Spleen (tissue), 11 donors: ENCODE results near the gene COL1A2. TPM values are rescaled to one million over a fixed set of nuclear protein-coding genes. Genes with fewer than 3 reads are reported as not detected.

Experiments used
- DNase-seq: peaks from one replicate; pipeline ENCODE4 v3.0.0-alpha.2; 2020
- H3K27ac ChIP-seq, 8 donors: fragments of 200-600 bp; sonication (generic) in 7 of 8; 1 replicate in 4 of 8; 2 replicates in 4 of 8; pipeline versions ENCODE4 v1.5.0 to v1.8.0; 2016 to 2021; ENCODE audit warnings: inconsistent platforms in 4 of 8, mild to moderate bottlenecking in 4 of 8, moderate library complexity in 1 of 8
- H3K27me3 ChIP-seq, 7 donors: fragments of 200-600 bp; sonication (generic) in 6 of 7; replicated peaks in 1 of 7; 1 replicate in 4 of 7; 2 replicates in 3 of 7; pipeline versions ENCODE4 v1.5.0 to v1.8.0; 2016 to 2021; ENCODE audit warnings: inconsistent platforms in 3 of 7, mild to moderate bottlenecking in 1 of 7
- H3K36me3 ChIP-seq, 6 donors: fragments of 200-600 bp; sonication (generic) in 5 of 6; 1 replicate in 4 of 6; 2 replicates in 2 of 6; pipeline versions ENCODE4 v1.5.0 to v1.8.0; 2016 to 2021; ENCODE audit warnings: inconsistent platforms in 2 of 6
- H3K4me1 ChIP-seq, 6 donors: fragments of 200-600 bp; sonication (generic) in 5 of 6; 1 replicate in 3 of 6; 2 replicates in 3 of 6; pipeline versions ENCODE4 v1.5.0 to v1.8.0; 2016 to 2021; ENCODE audit warnings: inconsistent platforms in 3 of 6
- H3K4me3 ChIP-seq, 8 donors: fragments of 200-600 bp; sonication (generic) in 7 of 8; 1 replicate in 4 of 8; 2 replicates in 4 of 8; pipeline versions ENCODE4 v1.5.0 to v1.8.0; 2016 to 2021; ENCODE audit warnings: inconsistent platforms in 4 of 8, mild to moderate bottlenecking in 4 of 8, moderate library complexity in 2 of 8
- H3K9me3 ChIP-seq, 8 donors: fragments of 200-600 bp; sonication (generic) in 7 of 8; 1 replicate in 4 of 8; 2 replicates in 4 of 8; pipeline versions ENCODE4 v1.5.0 to v1.8.0; 2016 to 2021; ENCODE audit warnings: inconsistent platforms in 4 of 8
- POLR2A ChIP-seq, 3 donors: fragments of 450-650 bp; IDR thresholded peaks; one replicate each; pipeline ENCODE4 v1.5.1; 2017; ENCODE audit warnings: antibody characterized with exemption in 3 of 3, mild to moderate bottlenecking in 1 of 3
- POLR2AphosphoS5 ChIP-seq, 3 donors: sonication (generic); formaldehyde crosslinking; IDR thresholded peaks; one replicate each; pipeline ENCODE4 v1.5.1; 2017; ENCODE audit warnings: antibody characterized with exemption in 3 of 3
- WGBS, 5 donors: extraction: QIAGEN DNeasy Blood & Tissue Kit in 3 of 5; methylation state at CpG; one replicate each; pipeline versions ENCODE4 v1.1.5 to v1.1.7; 2013 to 2018; 5-methylcytosine and 5-hydroxymethylcytosine counted together
- intact Hi-C: fragments of 100-400 bp; cut with DNase I; formaldehyde crosslinking; loops from one replicate; pipeline ENCODE4 v1.15.0; 2023; ENCODE audit warnings: low total_unique reads
- polyA plus RNA-seq, 3 donors: library from polyadenylated mRNA; stranded (reverse); fragments of 200-250 nt; gene quantifications; one replicate each; pipeline ENCODE4 v1.2.1, GENCODE V29; 2013
- total RNA-seq, 7 donors: library from RNA; depleted of rRNA in 3 of 7; stranded (reverse); fragments of >200 nt in 3 of 7; fragmentation: NEBNext Ultra II Directional in 4 of 7; extraction: Animal tissue kit (Norgen Biotek cat#: 25700) in 4 of 7; gene quantifications; one replicate each; pipeline versions ENCODE4 v1.1.0 to v1.2.1, GENCODE V29; 2016 to 2021
- TF ChIP-seq, protein P1 (sequence below), 11 experiments: fragments of 200-600 bp in 7 of 11; fragments of 450-650 bp in 4 of 11; sonication (generic) in 4 of 11; IDR thresholded peaks in 8 of 11; conservative IDR thresholded peaks in 3 of 11; 1 replicate in 7 of 11; 2 replicates in 4 of 11; pipeline versions ENCODE4 v1.4.0 to v1.8.0; 2016 to 2021; ENCODE audit warnings: antibody characterized with exemption in 11 of 11, inconsistent platforms in 4 of 11, mild to moderate bottlenecking in 1 of 11
- donor health status: healthy with polysubstance abuse.
- donor health status: DM: no; HTN: no; CAD: no; lungs with moderate emphysema.
- donor health status: DM: no; HTN: no; CAD: no.
- donor health status: Bipolar disorder and iron deficiency.
- donor health status: healthy.
- donor health status: DM: no; HTN: no; CAD: no.
- donor health status: DM: yes; HTN: yes; CAD: no.

The COL1A2 gene
- total and polyA plus RNA-seq, 10 donors: 39.7 to 228 (median 116) TPM

DNA sequence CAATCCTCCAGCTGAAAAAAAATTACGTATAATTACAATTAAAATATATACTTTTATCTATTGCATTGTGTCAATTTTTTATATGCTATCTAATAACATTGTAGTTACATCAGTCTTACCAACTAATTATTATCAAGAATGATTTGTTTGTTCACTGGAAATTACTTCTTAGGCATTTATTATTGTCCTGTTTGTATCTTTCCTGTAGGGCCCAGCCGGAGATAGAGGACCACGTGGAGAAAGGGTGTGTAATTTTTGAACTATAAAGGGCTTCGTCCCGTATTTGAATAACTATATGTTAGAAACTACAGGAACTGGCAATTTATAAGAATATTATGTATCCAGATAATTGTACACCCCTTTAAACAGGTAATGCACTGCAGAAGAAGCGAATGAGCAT is 4.1 kb downstream of the COL1A2 start:
- no peak overlapping the region for H3K27ac ChIP-seq
- peaks cover 0 to 18% (median 15%) of the 10 kb centered on the region in 6 donors for H3K4me1 ChIP-seq
- no peaks in the 10 kb centered on the region for H3K9me3 ChIP-seq
- intact Hi-C loops: no loop called here
- peaks cover 0 to 23% (median 0%) of the 10 kb centered on the region in 7 donors for H3K27me3 ChIP-seq
- 76 to 84% (median 80%) methylated on average over 6 of the region's 6 CpGs for WGBS, 5 donors
- no peaks in the 10 kb centered on the region for H3K36me3 ChIP-seq
- TF ChIP-seq POLR2AphosphoS5 (IDR thresholded peaks at IDR 0.05) (no peak), POLR2A (IDR thresholded peaks at IDR 0.05) (no peak)
- TF ChIP-seq, protein P1, sequence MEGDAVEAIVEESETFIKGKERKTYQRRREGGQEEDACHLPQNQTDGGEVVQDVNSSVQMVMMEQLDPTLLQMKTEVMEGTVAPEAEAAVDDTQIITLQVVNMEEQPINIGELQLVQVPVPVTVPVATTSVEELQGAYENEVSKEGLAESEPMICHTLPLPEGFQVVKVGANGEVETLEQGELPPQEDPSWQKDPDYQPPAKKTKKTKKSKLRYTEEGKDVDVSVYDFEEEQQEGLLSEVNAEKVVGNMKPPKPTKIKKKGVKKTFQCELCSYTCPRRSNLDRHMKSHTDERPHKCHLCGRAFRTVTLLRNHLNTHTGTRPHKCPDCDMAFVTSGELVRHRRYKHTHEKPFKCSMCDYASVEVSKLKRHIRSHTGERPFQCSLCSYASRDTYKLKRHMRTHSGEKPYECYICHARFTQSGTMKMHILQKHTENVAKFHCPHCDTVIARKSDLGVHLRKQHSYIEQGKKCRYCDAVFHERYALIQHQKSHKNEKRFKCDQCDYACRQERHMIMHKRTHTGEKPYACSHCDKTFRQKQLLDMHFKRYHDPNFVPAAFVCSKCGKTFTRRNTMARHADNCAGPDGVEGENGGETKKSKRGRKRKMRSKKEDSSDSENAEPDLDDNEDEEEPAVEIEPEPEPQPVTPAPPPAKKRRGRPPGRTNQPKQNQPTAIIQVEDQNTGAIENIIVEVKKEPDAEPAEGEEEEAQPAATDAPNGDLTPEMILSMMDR (IDR thresholded peaks at IDR 0.05 in 8 of 11, conservative IDR thresholded peaks at IDR 0.05 in 3 of 11): no peak
- no peak overlapping the region for H3K4me3 ChIP-seq
- no peak for DNase-seq

DNA sequence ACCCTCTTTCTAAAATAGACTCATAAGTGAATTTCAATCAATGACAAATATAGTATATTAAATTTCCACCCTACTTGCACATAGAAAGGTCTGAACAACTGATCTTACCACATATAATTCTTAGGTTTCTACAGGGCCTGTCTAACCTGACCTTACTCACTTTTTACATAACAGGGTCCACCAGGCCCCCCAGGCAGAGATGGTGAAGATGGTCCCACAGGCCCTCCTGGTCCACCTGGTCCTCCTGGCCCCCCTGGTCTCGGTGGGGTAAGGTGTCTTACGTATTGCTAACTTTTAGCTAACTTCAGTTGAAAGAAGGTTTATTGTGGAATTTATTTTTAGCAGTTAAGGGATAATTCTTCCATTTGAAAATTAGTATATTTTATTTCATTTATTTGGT is 5.3 kb downstream of the COL1A2 start:
- H3K9me3 ChIP-seq: no peaks in the 10 kb centered on the region
- H3K4me3 ChIP-seq: no peak overlapping the region
- intact Hi-C loops: no loop called here
- 85 to 94% (median 91%) methylated on average over 2 of the region's 2 CpGs for WGBS, 5 donors
- peaks cover 0 to 4% (median 0%) of the 10 kb centered on the region in 6 donors for H3K36me3 ChIP-seq
- TF ChIP-seq POLR2AphosphoS5 (IDR thresholded peaks at IDR 0.05): no peak
- TF ChIP-seq POLR2A (IDR thresholded peaks at IDR 0.05): no peak
- TF ChIP-seq, protein P1 (IDR thresholded peaks at IDR 0.05 in 8 of 11, conservative IDR thresholded peaks at IDR 0.05 in 3 of 11): no peak
- no peak for DNase-seq
- no peak overlapping the region for H3K27ac ChIP-seq
- peaks cover 0 to 11% (median 0%) of the 10 kb centered on the region in 7 donors for H3K27me3 ChIP-seq
- peaks cover 0 to 8% (median 5%) of the 10 kb centered on the region in 6 donors for H3K4me1 ChIP-seq

DNA sequence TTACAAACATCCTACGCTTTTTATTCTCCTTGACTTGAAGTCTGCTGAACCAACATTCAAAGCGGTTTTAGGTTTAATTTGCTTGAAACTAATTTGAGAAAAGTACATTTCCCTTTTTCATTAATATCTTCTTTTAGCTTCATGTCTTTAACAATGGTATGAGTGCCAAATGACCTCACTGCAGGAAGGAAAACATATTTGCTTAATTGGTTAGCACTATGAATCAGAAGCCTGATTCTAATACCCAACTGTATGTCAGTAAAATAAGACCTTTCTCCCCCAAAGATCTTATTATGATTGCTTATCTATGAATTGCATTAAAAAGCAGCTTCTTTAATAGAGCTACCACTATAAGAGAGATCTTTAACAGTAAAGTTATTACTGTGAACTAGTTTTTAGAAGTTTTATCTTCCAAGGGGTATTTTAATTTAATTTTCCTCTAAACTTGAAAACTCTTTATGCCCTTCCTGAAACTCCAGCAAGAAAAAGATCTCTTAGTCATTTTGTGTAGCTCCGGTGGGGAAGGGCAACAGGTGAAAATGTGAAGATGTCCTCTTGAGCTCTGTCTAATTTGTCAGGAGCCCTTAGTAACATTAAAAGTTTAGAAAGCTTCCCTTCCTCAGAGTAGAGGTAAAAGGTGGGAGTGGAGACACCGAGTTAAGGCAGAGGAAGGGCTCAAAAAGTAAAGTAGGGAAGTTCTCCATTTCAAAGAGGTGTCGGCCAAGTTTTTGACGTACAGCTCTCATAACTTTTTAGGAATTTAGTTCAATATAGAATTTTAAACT is 6.1 kb downstream of the COL1A2 start:
- DNase-seq: no peak
- H3K27ac ChIP-seq: no peak overlapping the region
- H3K9me3 ChIP-seq: no peaks in the 10 kb centered on the region
- peaks cover 0 to 3% (median 0%) of the 10 kb centered on the region in 7 donors for H3K27me3 ChIP-seq
- 67 to 84% (median 77%) methylated on average over 6 of the region's 6 CpGs for WGBS, 5 donors
- TF ChIP-seq POLR2A (IDR thresholded peaks at IDR 0.05) (no peak), POLR2AphosphoS5 (IDR thresholded peaks at IDR 0.05) (no peak)
- TF ChIP-seq, protein P1 (IDR thresholded peaks at IDR 0.05 in 8 of 11, conservative IDR thresholded peaks at IDR 0.05 in 3 of 11): no peak
- peaks cover 0 to 3% (median 0%) of the 10 kb centered on the region in 6 donors for H3K4me1 ChIP-seq
- intact Hi-C loops: no loop called here
- no peak overlapping the region for H3K4me3 ChIP-seq
- peaks cover 0 to 4% (median 0%) of the 10 kb centered on the region in 6 donors for H3K36me3 ChIP-seq

DNA sequence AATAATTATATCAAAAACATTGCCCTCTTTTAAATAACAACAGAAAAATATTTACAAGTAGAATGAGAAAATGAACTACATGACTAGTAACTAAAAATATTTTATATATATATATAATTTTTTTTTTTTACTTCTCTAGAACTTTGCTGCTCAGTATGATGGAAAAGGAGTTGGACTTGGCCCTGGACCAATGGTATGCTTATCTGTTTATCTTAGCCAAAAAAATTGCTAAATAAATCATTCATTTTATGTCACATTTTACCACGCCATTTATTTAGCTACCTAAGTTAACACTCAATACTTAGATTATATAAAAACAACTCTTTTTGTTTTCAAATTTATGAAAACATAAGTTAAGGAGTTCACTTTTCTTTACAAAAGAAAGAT is 6.7 kb downstream of the COL1A2 start:
- 74 to 83% (median 77%) methylated on average over 1 of the region's 1 CpG for WGBS, 5 donors
- no peak for DNase-seq
- Histone ChIP-seq H3K27me3 (no peaks in the 10 kb centered on the region), H3K4me1 (peaks cover 0 to 3% (median 0%) of the 10 kb centered on the region in 6 donors), H3K27ac (no peak overlapping the region), H3K36me3 (peaks cover 0 to 4% (median 0%) of the 10 kb centered on the region in 6 donors), H3K4me3 (no peak overlapping the region), H3K9me3 (no peaks in the 10 kb centered on the region)
- intact Hi-C loops: no loop called here
- TF ChIP-seq POLR2A (IDR thresholded peaks at IDR 0.05) (no peak), POLR2AphosphoS5 (IDR thresholded peaks at IDR 0.05) (no peak)
- TF ChIP-seq, protein P1 (IDR thresholded peaks at IDR 0.05 in 8 of 11, conservative IDR thresholded peaks at IDR 0.05 in 3 of 11): no peak
